GM20431 (cell line): Measurements from ENCODE around the gene SRSF3.
"Not testable (repeated sequence)": the region's sequence is repeated elsewhere in the genome, so short reads cannot be mapped to it uniquely, and the experiment has no call there.

Experiments
- in situ Hi-C: fragments of 300-500 bp; cut with MseI, MboI; formaldehyde crosslinking; loops from one replicate; pipeline ENCODE4 v1.15.0; 2020; ENCODE audit warnings: low sequenced_read_pairs; ENCODE audit not compliant: unreplicated experiment

SRSF3 gene

DNA sequence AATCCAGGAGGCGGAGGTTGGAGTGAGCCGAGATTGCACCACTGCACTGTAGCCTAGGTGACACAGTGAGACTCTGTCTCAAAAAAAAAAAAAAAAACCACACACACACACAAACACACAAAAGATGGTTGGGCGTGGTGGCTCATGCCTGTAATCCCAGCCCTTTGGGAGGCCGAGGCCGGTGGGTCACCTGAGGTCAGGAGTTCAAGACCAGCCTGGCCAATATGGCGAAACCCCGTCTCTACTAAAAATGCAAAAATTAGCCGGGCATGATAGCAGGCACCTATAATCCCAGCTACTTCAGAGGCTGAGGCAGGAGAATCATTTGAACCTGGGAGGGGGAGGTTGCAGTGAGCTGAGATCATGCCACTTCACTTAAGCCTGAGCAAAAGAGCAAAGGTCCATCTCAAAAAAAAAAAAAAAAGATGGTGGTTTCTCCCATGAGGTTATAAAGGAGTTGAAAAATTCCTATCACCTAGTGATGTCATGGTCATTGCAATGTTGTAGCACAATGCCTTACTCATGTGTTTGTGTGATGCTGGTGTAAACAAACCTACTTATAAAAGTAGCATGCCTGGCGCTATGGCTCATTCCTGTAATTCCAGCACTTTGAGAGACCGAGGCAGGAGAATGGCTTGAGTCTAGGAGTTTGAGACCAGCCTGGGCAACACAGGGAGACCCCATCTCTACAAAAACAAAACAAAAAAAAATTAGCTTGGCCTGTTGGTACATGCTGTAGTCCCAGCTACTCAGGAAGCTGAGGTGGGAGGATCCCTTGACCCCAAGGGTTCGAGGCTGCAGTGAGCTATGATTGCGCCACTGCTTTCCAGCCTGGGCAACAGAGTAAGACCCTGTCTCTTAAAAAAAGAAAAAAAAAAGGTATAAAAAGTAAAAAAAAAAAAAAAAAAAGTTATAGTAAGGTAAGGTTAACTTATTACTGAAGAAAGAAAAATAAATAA is 21.5 kb upstream of the SRSF3 start:
- in situ Hi-C loops, result not testable (repeated sequence)

DNA sequence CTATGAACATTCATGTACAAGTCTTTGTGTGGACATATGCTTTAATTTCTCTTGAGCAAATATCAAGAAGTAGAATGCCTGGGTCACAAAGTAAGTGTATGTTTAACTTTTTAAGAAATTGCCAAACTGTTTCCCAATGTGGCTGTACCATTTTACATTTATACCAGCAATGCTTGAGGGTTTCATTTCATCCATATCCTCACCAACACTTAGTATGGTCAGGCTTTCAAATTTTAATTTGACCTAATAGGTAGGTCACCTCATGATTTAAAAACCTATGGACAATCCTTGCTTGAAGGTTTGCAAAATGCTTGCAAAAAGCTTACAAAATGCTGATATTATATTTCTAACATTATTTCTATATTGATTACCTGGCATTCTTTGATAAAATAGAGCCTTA is 19.5 kb upstream of the SRSF3 start:
- in situ Hi-C loops, result no loop called here

DNA sequence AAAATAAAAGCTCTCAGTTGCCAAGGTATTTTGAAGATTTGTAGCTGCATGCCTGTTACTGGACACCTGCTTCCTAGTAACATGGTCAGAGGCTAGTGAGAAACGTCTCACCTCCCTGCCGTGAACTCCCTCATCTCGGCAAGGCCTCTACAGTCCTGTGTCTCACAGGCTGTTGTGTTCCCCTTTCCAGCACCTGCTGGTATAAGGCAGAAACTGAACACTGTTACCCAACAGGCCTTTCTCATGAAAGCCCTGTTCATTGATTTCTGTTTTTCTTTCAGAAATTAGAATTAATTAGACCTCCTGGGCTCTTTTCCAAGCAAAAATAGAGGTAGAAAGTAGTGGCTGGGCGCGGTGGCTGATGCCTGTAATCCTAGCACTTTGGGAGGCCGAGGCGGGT is 17.6 kb upstream of the SRSF3 start:
- in situ Hi-C loops, result no loop called here

DNA sequence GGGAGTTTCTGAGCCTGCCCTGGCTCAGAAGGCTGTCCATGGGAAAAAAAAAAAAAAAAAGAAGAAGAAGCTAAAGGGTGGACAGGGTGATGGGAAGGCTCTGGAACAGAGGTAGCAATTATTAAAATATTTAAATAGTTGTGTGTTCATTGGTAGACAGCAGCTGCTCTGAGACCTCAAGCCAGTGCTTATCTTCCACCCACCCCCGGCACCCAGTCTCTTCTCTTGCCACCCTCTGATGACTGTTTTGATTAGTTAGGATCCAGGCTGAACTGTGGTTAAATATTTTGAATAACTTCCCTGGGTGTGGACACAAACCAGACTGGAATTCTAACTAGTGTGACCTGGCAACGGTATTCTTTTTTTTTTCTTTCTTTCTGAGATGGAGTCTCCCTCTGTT is 16.9 kb upstream of the SRSF3 start:
- in situ Hi-C loops, result no loop called here

DNA sequence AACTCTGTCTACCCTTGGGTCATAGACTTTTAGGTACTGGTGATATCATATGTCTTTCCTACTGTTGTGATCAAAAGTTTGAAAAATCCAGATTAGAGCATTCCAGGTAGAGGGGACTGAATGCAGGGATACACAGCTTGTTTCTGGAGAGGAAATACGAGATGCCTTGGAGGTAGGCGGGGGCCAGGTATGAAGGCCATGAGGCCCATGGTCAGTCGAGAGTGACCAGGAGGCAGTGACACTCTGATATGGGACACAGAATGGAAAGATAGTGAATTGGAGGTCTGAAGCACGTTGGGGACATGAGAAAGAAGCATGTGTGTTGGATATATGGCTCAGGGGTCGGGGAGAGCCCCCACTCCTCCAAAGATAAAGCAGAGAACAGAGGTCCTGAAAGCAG is 16.1 kb upstream of the SRSF3 start:
- in situ Hi-C loops, result no loop called here

DNA sequence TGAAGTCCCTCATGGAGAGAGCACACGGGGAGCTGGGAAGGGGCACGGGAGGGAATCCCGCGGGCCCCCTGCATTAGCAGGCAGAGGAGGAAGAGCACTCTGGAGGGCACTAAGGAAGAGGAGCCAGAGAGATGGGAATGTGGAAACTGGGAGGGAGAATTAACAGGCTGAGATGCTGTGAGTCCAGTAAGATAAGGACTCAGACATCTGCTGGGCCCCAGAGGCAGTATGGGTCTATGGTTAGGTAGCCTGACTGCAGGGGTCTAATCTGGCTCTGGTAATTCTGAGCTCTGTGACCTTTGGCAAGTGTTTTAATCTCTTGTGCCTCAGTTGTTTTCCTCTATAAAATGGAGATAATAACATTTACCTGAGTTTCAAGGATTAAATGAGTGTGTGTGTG is 15.7 kb upstream of the SRSF3 start:
- in situ Hi-C loops, result no loop called here

DNA sequence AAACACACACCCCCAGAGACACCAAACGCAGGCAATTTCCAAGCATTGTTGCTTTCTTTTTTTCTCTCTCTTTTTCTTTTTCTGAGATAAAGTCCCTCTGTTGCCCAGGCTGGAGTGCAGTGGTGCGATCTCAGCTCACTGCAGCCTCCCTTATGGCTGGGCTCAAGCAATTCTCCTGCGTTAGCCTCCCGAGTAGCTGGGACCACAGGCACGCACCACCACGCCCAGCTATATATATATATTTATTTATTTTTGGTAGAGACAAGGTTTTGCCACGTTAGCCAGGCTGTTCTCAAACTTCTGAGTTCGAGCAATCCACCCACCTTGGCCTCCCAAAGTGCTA is 14.0 kb upstream of the SRSF3 start:
- in situ Hi-C loops, result no loop called here

DNA sequence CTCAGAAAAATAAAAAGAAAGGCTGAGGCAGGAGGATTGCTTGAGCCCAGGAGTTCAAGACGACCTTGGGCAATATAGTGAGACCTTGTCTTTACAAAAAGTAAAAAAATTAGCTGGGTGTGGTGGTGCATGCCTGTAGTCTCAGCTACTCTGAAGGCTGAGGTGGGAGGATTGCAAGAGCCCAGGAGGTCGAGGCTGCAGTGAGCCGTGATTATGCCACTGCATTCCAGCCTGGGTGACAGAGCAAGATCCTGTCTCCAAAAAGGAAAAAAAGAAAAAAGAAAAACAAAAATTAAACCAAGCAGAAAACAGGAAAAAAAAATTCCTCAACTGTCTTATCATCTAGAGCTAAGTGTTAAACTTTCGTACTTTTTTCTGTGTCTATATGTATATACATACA is 12.4 kb upstream of the SRSF3 start:
- in situ Hi-C loops, result no loop called here

DNA sequence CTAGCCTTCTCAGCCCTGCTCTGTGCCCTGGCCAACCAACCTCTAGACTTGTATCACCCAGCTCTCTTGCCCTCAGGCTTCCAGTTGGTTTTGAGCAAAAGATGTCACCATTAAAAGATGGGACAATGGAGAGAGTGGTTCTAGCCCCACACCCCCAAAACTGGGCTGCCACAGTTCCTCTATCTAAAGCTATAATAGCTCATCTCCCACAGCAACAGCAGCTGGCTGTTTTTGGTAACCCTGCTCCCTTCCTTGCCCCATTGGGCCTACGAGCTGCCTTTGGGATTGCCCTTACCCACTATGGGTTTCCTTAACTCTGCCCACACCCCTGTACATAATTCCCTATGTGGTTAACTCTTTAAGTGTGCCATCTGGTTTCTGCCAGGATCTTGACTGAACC is 7.6 kb upstream of the SRSF3 start:
- in situ Hi-C loops, result no loop called here

DNA sequence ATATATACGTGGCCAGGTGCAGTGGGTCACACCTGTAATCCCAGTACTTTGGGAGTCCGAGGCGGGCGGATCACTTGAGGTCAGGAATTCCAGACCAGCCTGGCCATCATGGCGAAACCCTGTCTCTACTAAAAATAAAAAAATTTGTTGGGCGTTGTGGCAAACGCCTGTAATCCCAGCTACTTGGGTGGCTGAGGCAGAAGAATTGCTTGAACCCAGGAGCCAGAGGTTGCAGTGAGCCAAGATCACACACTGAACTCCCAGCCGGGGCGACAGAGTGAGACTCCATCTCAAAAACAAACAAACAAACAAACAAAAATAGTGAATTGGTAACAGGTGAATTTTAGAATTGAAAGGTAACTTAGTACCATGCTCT is 5.1 kb upstream of the SRSF3 start:
- in situ Hi-C loops, result not testable (repeated sequence)

DNA sequence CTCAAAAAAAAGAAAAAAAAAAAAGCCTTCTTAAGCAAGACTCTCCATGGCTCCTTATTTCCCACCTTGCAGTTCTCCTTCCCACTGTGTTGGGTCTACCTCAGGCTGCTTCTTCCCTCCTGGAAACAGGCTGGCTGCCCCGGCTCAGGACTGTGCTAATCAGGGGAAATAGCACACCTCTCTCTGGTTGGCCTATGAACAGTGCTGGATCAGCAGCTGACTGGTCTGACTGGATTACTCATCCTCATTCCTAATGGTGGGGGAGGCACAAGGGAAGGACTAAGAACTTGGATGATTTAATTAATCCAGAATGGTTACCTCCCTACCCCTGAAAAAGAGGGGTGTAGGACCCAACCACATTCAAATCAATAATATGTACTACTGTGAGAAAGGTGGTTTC is 3.9 kb upstream of the SRSF3 start:
- in situ Hi-C loops, result no loop called here

DNA sequence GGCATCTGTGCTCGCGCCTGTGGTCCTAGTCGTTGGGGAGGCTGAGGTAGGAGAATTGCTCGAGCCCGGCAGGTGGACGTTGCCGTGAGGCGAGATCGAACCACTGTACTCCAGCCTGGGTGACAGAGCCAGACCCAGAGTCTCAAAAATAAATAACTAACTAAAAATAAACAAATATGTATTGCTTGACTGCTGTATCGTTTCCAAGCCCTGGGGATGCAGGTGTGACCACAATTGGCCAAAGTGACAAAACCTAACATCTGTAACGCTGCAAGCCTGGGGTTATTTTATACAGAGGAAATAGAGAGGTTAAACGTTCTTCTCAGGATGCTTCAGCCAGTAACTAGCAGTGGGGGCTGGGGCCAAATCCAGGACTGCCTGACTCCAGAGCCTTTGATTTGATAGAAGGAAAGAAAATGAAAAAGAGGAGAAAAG is 1.9 kb upstream of the SRSF3 start:
- in situ Hi-C loops, result no loop called here

DNA sequence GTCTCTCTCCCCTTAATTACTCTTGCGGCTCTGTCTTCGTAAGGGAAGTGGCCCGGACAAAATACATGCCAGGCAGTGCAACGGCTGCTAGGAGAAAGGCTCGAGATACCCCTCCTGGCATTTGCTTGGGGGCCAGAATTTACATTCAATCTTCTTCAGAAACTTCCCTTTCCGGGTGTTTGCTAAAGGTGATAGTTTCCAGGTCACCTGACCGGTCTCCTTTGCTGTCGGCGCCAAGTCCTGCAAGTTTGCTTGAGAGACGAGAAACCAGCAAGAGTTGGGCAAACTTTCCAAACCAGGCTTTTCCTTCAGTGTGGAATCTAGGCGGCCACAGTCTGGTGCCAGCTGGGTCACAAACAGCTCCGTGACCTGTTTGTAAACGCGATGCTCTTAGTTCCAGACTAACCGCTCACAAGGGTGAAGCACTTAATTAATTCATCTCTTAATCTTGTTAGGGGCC is 563 bp upstream of the SRSF3 start:
- in situ Hi-C loops, result no loop called here

DNA sequence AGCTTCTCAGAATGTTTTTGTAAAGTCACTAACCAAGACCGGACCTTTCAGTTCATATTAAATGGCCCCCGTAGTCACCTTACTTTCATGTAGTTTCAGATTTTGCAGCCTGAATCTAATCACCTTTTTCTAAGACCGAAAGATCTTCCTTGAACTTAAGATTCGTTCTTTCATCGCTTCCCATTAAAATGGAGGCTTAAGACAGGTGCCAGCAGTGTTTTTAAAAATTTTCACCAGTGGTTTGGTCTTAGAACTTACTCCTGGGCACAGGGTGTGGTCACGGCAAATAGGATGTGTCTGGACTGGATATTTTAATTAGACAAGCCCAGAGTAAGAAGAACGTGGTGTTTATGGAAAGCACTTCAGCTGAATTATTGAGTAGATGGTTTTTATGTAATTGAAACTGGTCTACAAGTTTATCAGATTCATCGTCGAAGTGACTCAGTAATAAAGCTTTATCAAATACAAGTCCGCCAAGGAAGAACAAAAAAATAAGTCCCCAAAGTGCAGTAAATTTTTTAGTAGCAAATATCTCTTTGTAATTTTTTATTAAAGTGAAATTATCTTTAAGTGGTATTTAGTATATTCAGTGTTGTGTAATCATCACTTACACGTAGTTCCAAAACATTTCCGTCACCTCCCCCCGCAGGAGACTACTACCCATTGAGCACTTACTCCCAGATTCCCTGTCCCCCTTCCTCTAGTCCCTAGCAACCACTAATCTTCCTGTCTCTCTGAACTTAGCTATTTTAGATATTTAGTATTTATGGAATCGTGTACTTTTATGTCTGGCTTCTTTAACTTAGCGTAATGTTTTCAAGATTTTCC is 868 bp downstream of the SRSF3 start:
- in situ Hi-C loops, result no loop called here

DNA sequence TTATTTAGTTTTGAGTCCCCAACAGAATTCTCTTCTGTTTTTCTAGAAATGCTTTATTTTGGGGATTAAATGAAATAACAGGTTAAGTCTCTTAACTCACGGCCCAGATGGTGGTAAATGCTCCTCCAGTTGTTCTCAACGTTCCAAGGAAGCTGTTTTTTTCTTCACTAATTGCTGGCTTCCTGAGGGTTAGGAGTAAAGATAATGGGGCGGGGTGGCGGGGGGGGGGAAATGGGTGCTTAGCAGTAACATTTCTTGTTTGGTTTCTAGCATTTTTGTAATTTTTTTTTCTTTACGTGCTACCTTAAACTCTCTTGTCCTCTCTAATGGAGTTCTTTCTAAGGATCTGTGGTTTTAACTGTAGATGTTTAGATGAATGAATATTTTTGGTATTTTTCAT is 2.2 kb downstream of the SRSF3 start:
- in situ Hi-C loops, result no loop called here

DNA sequence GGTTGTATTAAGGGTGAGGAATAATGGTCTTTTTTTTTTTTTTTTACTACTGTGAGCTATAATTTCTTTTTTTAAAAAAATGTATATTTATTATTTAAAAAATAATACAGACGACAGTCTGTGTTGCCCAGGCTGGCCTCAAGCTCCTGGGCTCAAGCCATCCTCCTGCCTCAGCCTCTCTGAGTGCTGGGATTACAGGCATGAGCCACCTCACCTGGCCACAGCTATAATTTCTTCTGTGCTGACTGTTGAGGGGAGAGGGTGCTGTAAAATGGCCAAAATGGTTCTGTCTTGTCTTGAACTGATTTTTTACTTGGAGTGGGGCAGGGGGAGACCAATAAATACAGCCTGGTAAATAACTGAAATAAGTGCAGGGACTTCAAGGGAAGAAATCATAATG is 3.6 kb downstream of the SRSF3 start:
- in situ Hi-C loops, result no loop called here

DNA sequence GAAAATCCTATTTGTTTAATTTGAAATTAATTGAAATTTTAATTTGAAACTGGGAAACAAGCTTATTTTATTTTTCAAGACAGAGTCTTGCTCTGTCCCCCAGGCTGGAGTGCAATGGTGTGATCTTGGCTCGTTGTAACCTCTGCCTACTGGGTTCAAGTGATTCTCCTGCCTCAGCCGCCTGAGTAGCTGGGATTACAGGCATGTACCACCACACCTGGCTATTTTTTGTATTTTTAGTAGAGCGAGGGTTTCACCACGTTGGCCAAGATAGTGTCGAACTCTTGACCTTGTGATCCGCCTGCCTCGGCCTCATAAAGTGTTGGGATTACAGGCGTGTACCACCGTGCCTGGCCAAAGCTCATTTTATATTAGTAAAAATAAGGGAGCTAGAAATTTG is 4.2 kb downstream of the SRSF3 start:
- in situ Hi-C loops, result no loop called here

DNA sequence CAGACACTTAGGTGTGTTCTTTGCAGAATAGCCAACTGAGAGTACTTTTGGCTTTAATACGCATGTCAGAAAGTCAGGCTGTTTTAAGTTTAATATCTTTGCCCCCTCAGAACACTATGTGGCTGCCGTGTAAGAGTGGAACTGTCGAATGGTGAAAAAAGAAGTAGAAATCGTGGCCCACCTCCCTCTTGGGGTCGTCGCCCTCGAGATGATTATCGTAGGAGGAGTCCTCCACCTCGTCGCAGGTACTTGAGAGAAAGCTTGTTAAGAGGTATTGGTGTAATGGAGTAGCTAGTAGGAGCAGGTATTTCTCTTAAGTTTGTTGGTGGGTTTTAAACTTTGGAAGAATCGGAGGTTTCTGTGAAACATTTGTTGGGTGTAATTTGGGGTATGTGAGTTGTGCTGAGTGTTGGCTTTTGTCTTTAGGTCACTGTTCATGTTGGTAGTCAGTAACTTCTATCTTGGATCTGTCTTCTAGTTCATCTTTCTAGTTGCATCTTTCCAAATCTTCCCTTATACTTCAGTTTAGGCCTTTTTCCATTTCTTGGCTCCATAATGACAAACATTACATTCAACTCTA is 4.7 kb downstream of the SRSF3 start:
- in situ Hi-C loops, result no loop called here

DNA sequence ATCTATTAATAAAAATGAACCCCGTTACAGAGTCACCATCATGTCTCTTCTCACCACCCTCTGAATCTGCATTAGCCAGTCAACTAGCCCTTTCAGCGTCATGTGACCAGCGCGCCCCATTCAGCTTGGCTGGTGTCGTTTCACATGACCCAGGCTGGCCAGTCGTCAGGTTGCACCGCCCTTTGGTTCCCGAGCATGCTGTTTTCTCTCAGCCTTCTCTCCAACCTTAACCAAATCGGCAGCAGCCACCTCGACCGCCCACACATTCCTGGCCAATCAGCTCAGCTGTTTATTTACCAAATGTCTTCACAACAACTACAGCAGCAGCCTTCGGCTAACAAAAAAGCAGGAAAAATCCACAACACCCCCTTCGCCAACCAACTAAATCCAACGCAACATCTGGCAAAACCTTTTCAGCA is 5.6 kb downstream of the SRSF3 start:
- in situ Hi-C loops, result no loop called here

DNA sequence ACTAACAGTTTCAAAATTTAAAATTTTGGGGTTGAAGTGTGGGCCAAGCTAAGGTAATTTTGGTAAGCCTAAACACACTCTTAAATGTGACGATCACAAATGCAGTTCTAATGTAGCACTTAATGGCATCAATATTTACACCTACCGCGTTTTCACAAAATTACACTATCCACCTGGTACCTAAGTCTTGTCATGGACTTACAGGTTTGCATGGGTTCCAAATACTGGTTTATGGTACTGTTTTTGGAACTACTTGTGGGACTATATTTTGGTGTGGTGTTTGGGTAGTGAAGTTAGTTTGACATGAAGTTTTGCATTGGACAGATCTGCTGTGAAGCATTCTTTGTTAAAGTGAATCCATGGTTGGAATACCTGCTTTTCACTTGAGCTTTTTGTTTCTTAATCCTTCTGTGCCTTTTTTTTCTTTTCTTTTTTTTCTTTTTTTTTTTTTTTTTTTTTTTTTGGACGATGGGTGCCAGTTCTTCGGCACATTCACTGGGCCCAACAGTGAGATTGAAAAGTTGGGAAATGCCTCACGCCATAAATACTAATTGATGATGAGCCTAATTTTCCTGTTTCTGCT is 6.5 kb downstream of the SRSF3 start:
- in situ Hi-C loops, result no loop called here

DNA sequence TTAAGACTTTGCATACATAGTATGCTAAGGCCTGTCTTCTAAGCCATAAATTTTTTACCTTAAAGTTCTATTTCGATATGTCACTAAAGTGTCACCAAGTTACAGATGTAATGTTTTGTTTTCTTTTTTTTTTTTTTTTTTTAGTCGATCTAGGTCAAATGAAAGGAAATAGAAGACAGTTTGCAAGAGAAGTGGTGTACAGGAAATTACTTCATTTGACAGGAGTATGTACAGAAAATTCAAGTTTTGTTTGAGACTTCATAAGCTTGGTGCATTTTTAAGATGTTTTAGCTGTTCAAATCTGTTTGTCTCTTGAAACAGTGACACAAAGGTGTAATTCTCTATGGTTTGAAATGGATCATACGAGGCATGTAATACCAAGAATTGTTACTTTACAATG is 7.7 kb downstream of the SRSF3 start:
- in situ Hi-C loops, result not testable (repeated sequence)
